Femur (tissue), 1 donor: ENCODE results near the gene ARHGEF4.
"Not testable (repeated sequence)": the region's sequence is repeated elsewhere in the genome, so short reads cannot be mapped to it uniquely, and the experiment has no call there.

Experiments used
- DNase-seq: peaks from one replicate; pipeline ENCODE4 v3.0.0-alpha.2; 2017

The ARHGEF4 gene

GRCh38 chr2:130986890-130987493 lies 150.3 kb downstream of the ARHGEF4 start:
- DNase-seq = no peak

- no peak for DNase-seq
These were observed 151.1 kb downstream of the ARHGEF4 start for GRCh38 chr2:130987519-130988425.

GRCh38 chr2:130991446-130991845 lies 154.7 kb downstream of the ARHGEF4 start:
- DNase-seq = not testable (repeated sequence)

- DNase-seq = not testable (repeated sequence)
These were observed 155.3 kb downstream of the ARHGEF4 start for GRCh38 chr2:130992003-130992402.

GRCh38 chr2:130996691-130997090 lies 160.0 kb downstream of the ARHGEF4 start:
- no peak for DNase-seq

- DNase-seq = no peak
These were observed 160.5 kb downstream of the ARHGEF4 start for GRCh38 chr2:130997198-130997597.

GRCh38 chr2:130998561-130998960 lies 161.8 kb downstream of the ARHGEF4 start:
- no peak for DNase-seq

- no peak for DNase-seq
These were observed 167.9 kb downstream of the ARHGEF4 start for GRCh38 chr2:131004446-131005209.

GRCh38 chr2:131005216-131005935 lies 168.7 kb downstream of the ARHGEF4 start:
- DNase-seq = no peak

- DNase-seq = no peak
These were observed 169.8 kb downstream of the ARHGEF4 start for GRCh38 chr2:131006561-131006960.

GRCh38 chr2:131008967-131009366 lies 172.3 kb downstream of the ARHGEF4 start:
- no peak for DNase-seq

- no peak for DNase-seq
These were observed 173.2 kb downstream of the ARHGEF4 start for GRCh38 chr2:131009713-131010475.

GRCh38 chr2:131010566-131010965 lies 173.9 kb downstream of the ARHGEF4 start:
- DNase-seq = no peak

- DNase-seq = no peak
These were observed 174.8 kb downstream of the ARHGEF4 start for GRCh38 chr2:131011486-131011885.

- no peak for DNase-seq
These were observed 177.4 kb downstream of the ARHGEF4 start for GRCh38 chr2:131014141-131014540.

GRCh38 chr2:131015764-131016163 lies 179.1 kb downstream of the ARHGEF4 start:
- DNase-seq = no peak

- no peak for DNase-seq
These were observed 180.4 kb downstream of the ARHGEF4 start for GRCh38 chr2:131016826-131017741.

- DNase-seq = no peak
These were observed 186.0 kb downstream of the ARHGEF4 start for GRCh38 chr2:131022731-131023130.

- DNase-seq = no peak
These were observed 187.0 kb downstream of the ARHGEF4 start for GRCh38 chr2:131023758-131024157.

- no peak for DNase-seq
These were observed 190.2 kb downstream of the ARHGEF4 start for GRCh38 chr2:131026919-131027318.
